GM18868 (cell line): ENCODE data around the gene DNAJB8.

Experiments
- ATAC-seq: cut with Tn5 transposase; IDR thresholded peaks from one replicate; pipeline ENCODE4 v1.9.1; 2021; ENCODE audit warnings: mild to moderate bottlenecking, moderate library complexity; ENCODE audit not compliant: unreplicated experiment

Gene DNAJB8

DNA sequence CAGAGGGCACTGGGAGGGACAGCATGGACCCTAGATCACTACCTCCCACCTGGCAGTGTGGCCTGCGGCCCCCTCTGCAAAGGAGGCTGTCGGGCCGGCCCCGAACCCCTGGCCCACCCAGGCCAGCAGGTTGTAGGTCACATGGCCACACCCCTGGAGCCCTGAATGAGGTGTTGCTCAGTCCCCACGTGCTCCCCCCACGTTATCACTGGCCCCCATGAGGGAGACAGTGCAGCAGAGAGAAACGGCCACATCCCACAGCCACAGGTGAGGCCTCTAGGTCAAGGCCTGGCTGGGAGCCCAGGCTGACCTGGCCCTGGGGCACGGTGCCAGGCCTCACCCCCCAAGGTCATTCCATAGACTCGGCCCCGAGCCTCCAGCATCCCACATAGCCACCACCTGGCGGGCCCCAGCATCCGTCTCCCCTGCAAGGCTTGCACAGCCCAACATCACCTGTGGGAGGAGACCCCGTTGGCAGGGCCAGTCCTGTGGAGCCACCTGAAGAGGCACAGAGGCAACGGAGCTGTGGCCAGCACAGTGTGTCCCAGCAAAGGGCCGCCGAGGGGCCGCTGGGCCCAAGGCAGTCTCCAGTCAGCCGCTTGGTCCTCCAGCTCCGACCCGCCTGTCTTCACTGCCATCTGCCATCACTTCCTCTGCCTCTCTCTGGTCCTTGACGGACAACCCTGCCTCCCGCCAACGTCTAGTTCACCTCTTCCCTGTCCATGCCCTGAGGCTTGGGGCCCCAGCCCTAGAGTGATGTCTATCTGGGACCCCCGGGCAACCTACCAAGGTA lies 53.1 kb downstream of the DNAJB8 start:
- ATAC-seq: no peak

DNA sequence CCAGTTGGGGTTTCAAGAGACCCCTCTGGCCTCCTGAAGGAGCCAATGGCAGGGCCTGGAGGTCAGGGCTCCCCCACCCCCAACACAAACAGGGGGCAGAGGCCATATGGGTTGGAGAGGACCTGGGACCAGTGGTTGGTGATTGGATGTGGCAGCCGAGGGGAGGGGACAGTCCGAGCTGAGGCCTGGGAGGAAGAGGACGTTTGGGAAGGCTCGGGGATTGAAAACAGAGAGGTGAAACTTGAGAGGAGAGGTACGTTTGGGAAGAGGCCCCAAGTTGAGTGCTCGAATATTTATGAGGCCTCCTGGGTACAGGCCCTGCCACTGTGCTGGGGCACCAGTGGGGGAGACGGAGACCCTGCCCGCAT lies 53.7 kb downstream of the DNAJB8 start:
- ATAC-seq: no peak
